Measurements from ENCODE around the gene RNF187.

- TF ChIP-seq CTCF (IDR thresholded peaks at IDR 0.05; ENCODE audit: borderline replicate concordance, extremely low read depth, low read length, poor library complexity, severe bottlenecking): no peak
- TF ChIP-seq EZH2 (IDR thresholded peaks at IDR 0.05; ENCODE audit: borderline replicate concordance, low read depth, low read length, severe bottlenecking): no peak
Measured at GRCh38 chr1:228487336-228488124, at the start of gene RNF187.

All from DND-41 (cell line).